Ovary (tissue), 9 donors: ENCODE results near the gene PLA2G12A. TPM values are rescaled to one million over a fixed set of nuclear protein-coding genes. Genes with fewer than 3 reads are reported as not detected.

Source experiments
- DNase-seq, 5 donors: peaks; one replicate each; pipeline ENCODE4 v3.0.0-alpha.2; 2019 to 2020
- H3K27ac ChIP-seq, 2 donors: fragments of 200-600 bp; one replicate each; pipeline versions ENCODE4 v1.5.1 to v1.8.0; 2019 to 2022
- H3K27me3 ChIP-seq: fragments of 200-600 bp; one replicate; pipeline ENCODE4 v1.8.0; 2022
- H3K36me3 ChIP-seq: fragments of 200-600 bp; sonication (generic); one replicate; pipeline ENCODE4 v1.5.1; 2019
- H3K4me1 ChIP-seq: one replicate; pipeline ENCODE4 v1.8.1; 2013; ENCODE audit warnings: mild to moderate bottlenecking, moderate library complexity; ENCODE audit not compliant: insufficient read depth
- H3K4me3 ChIP-seq: fragments of 200-600 bp; sonication (generic); one replicate; pipeline ENCODE4 v1.5.1; 2017
- H3K9me3 ChIP-seq, 2 donors: fragments of 200-600 bp in 1 of 2; sonication (generic) in 1 of 2; one replicate each; pipeline versions ENCODE4 v1.5.1 to v1.8.1; 2013 to 2019; ENCODE audit warnings: mild to moderate bottlenecking in 1 of 2, moderate library complexity in 1 of 2
- CTCF ChIP-seq, 3 donors: fragments of 450-650 bp in 2 of 3; fragments of 200-600 bp in 1 of 3; IDR thresholded peaks; one replicate each; pipeline versions ENCODE4 v1.5.1 to v1.8.0; 2016 to 2022; ENCODE audit warnings: antibody characterized with exemption in 3 of 3, mild to moderate bottlenecking in 1 of 3
- EP300 ChIP-seq: sonication (generic); formaldehyde crosslinking; IDR thresholded peaks from one replicate; pipeline ENCODE4 v1.6.1; 2017; ENCODE audit warnings: antibody characterized with exemption
- POLR2A ChIP-seq: fragments of 450-650 bp; IDR thresholded peaks from one replicate; pipeline ENCODE4 v1.6.1; 2017; ENCODE audit warnings: antibody characterized with exemption, mild to moderate bottlenecking, moderate library complexity
- WGBS, 3 donors: extraction: QIAGEN DNeasy Blood & Tissue Kit in 1 of 3; methylation state at CpG; one replicate each; pipeline versions ENCODE4 v1.1.5 to v1.1.7; 2013 to 2017; 5-methylcytosine and 5-hydroxymethylcytosine counted together
- intact Hi-C, 4 donors: fragments of 100-400 bp; cut with DNase I; formaldehyde crosslinking; loops; one replicate each; pipeline versions ENCODE4 v1.11.0 to v1.15.1; 2022 to 2023
- polyA plus RNA-seq, 2 donors: library from polyadenylated mRNA; stranded (reverse); fragments of 200-250 nt in 1 of 2; fragments of 350-450 nt in 1 of 2; fragmentation: Illumina TruSeq in 1 of 2; extraction: RNeasy Lipid Tissue Mini Kit (QIAGEN cat#74804) in 1 of 2; gene quantifications; one replicate each; pipeline ENCODE4 v1.2.3, GENCODE V29; 2013 to 2014
- total RNA-seq, 7 donors: library from RNA; depleted of rRNA in 2 of 7; stranded (reverse); fragments of >200 nt in 2 of 7; fragmentation: NEBNext Ultra II Directional in 3 of 7; extraction: Animal tissue kit (Norgen Biotek cat#: 25700) in 3 of 7; gene quantifications; one replicate each; pipeline versions ENCODE4 v1.1.0 to v1.2.4, GENCODE V29; 2016 to 2023
- donor health status: DM: no; HTN: no; CAD: no; lungs with moderate emphysema.
- donor health status: DM: no; HTN: no; CAD: no.
- donor health status: Bipolar disorder and iron deficiency.
- donor health status: DM: yes; HTN: yes; CAD: no.
- donor health status: DM: no; HTN: no; CAD: no.
- donor health status: DM: yes; HTN: yes; CAD: no.

The PLA2G12A gene
- total and polyA plus RNA-seq, 9 donors, result 11.0 to 84.3 (median 31.7) TPM

GRCh38 chr4:109750652-109751244 is 20.9 kb upstream of the PLA2G12A start:
- no peak for TF ChIP-seq EP300
- Histone ChIP-seq H3K4me1 (no peaks in the 10 kb centered on the region), H3K36me3 (no peaks in the 10 kb centered on the region), H3K9me3 (no peaks in the 10 kb centered on the region), H3K27ac (no peak overlapping the region), H3K4me3 (no peak overlapping the region), H3K27me3 (no peaks in the 10 kb centered on the region)
- intact Hi-C loops, result no loop called here
- DNase-seq, result no peak
- WGBS, 3 donors, result 94 to 96% (median 95%) methylated on average over 4 of the region's 4 CpGs

- 81 to 82% (median 81%) methylated on average over 7 of the region's 7 CpGs for WGBS, 3 donors
- no peaks in the 10 kb centered on the region for H3K4me1 ChIP-seq
- intact Hi-C loops, result no loop called here
- H3K9me3 ChIP-seq, result no peaks in the 10 kb centered on the region
- no peak overlapping the region for H3K27ac ChIP-seq
- no peak for TF ChIP-seq EP300
- TF ChIP-seq CTCF (IDR thresholded peaks at IDR 0.05), result no peak
- TF ChIP-seq POLR2A, result no peak
- H3K36me3 ChIP-seq, result no peaks in the 10 kb centered on the region
- H3K27me3 ChIP-seq, result no peaks in the 10 kb centered on the region
- DNase-seq, result no peak
- H3K4me3 ChIP-seq, result no peak overlapping the region
Measured at GRCh38 chr4:109749388-109750082, 19.7 kb upstream of the PLA2G12A start.

- Histone ChIP-seq H3K4me1 (no peaks in the 10 kb centered on the region), H3K27ac (no peak overlapping the region), H3K4me3 (no peak overlapping the region), H3K36me3 (no peaks in the 10 kb centered on the region), H3K9me3 (no peaks in the 10 kb centered on the region), H3K27me3 (no peaks in the 10 kb centered on the region)
- no peak for DNase-seq
- TF ChIP-seq POLR2A (no peak), CTCF (IDR thresholded peaks at IDR 0.05) (no peak), EP300 (no peak)
- 96 to 98% (median 98%) methylated on average over 1 of the region's 1 CpG for WGBS, 3 donors
- intact Hi-C loops, result no loop called here
Measured at GRCh38 chr4:109748114-109748513, 18.2 kb upstream of the PLA2G12A start.

GRCh38 chr4:109746728-109747127 is 16.9 kb upstream of the PLA2G12A start:
- TF ChIP-seq EP300, result no peak
- no peak for TF ChIP-seq POLR2A
- no peak for TF ChIP-seq CTCF (IDR thresholded peaks at IDR 0.05)
- Histone ChIP-seq H3K27me3 (no peaks in the 10 kb centered on the region), H3K36me3 (no peaks in the 10 kb centered on the region), H3K27ac (no peak overlapping the region), H3K4me1 (no peaks in the 10 kb centered on the region), H3K4me3 (no peak overlapping the region), H3K9me3 (no peaks in the 10 kb centered on the region)
- WGBS, 3 donors, result 81 to 88% (median 81%) methylated on average over 2 of the region's 2 CpGs
- intact Hi-C loops, result no loop called here
- DNase-seq, result no peak

GRCh38 chr4:109745830-109746229 is 16.0 kb upstream of the PLA2G12A start:
- Histone ChIP-seq H3K9me3 (no peaks in the 10 kb centered on the region), H3K27me3 (no peaks in the 10 kb centered on the region), H3K27ac (no peak overlapping the region), H3K36me3 (no peaks in the 10 kb centered on the region), H3K4me3 (no peak overlapping the region), H3K4me1 (no peaks in the 10 kb centered on the region)
- DNase-seq, result no peak
- TF ChIP-seq POLR2A (no peak), EP300 (no peak), CTCF (IDR thresholded peaks at IDR 0.05) (no peak)
- intact Hi-C loops, result no loop called here
